Neutrophil (primary cell): Measurements from ENCODE around the gene CAMK1D.

Experiments
- H3K27ac ChIP-seq: fragments of 200-600 bp; sonication (generic); 2 replicates; pipeline ENCODE4 v1.5.1; 2016; ENCODE audit warnings: mild to moderate bottlenecking, moderate library complexity
- H3K27me3 ChIP-seq: fragments of 200-600 bp; sonication (generic); 2 replicates; pipeline ENCODE4 v1.6.0; 2016; ENCODE audit warnings: mild to moderate bottlenecking
- H3K36me3 ChIP-seq: fragments of 200-600 bp; sonication (generic); 2 replicates; pipeline ENCODE4 v1.5.1; 2017
- H3K4me1 ChIP-seq, 2 experiments: fragments of 200-600 bp in 1 of 2; sonication (generic) in 1 of 2; 1 replicate in 1 of 2; 2 replicates in 1 of 2; pipeline versions ENCODE4 v1.5.1 to v1.6.1; 2013 to 2016; ENCODE audit warnings: low read depth in 1 of 2, low read length in 1 of 2, mild to moderate bottlenecking in 1 of 2, moderate library complexity in 1 of 2; ENCODE audit not compliant: control insufficient read depth in 1 of 2, insufficient read depth in 1 of 2
- H3K4me3 ChIP-seq, 2 experiments: fragments of 200-600 bp in 1 of 2; sonication (generic) in 1 of 2; 1 replicate in 1 of 2; 2 replicates in 1 of 2; pipeline ENCODE4 v1.5.1; 2013 to 2016; ENCODE audit warnings: low read depth in 1 of 2, low read length in 1 of 2, mild to moderate bottlenecking in 1 of 2, moderate library complexity in 1 of 2
- H3K9me3 ChIP-seq: fragments of 200-600 bp; sonication (generic); 2 replicates; pipeline ENCODE4 v1.5.1; 2016
- TF ChIP-seq, protein P1 (sequence below): fragments of 200-600 bp; sonication (generic); IDR thresholded peaks from 2 replicates; pipeline ENCODE4 v1.5.1; 2016; ENCODE audit warnings: antibody characterized with exemption

The CAMK1D gene

DNA sequence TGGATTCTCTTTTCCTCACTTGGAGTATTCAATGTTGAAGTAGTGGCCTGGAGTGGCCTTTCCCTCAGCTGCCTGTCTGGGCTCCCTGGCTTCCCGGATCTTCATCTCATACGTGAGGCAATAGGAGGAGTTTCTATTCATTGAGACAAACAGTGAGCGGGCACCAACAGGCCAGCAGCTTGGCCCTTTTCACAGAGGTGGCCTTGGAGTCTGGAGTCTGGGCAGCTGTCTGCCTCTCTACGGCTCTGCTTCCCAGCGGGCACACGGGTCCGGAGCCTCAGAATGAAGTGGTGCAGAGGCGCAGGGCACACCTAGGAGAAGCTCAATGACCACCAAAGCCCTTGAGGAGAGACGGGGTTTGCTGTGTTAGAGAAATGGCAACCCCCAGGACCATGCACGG is 482.7 kb downstream of the CAMK1D start:
- H3K4me1 ChIP-seq, result no peaks in the 10 kb centered on the region

GRCh38 chr10:12833451-12833850 is 484.1 kb downstream of the CAMK1D start:
- H3K4me1 ChIP-seq, result no peaks in the 10 kb centered on the region
- H3K27me3 ChIP-seq, result no peaks in the 10 kb centered on the region

More for the DNA sequence above, 482.7 kb downstream of the CAMK1D start:
- no peak overlapping the region for H3K27ac ChIP-seq
- TF ChIP-seq, protein P1, sequence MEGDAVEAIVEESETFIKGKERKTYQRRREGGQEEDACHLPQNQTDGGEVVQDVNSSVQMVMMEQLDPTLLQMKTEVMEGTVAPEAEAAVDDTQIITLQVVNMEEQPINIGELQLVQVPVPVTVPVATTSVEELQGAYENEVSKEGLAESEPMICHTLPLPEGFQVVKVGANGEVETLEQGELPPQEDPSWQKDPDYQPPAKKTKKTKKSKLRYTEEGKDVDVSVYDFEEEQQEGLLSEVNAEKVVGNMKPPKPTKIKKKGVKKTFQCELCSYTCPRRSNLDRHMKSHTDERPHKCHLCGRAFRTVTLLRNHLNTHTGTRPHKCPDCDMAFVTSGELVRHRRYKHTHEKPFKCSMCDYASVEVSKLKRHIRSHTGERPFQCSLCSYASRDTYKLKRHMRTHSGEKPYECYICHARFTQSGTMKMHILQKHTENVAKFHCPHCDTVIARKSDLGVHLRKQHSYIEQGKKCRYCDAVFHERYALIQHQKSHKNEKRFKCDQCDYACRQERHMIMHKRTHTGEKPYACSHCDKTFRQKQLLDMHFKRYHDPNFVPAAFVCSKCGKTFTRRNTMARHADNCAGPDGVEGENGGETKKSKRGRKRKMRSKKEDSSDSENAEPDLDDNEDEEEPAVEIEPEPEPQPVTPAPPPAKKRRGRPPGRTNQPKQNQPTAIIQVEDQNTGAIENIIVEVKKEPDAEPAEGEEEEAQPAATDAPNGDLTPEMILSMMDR, result no peak
- no peaks in the 10 kb centered on the region for H3K27me3 ChIP-seq
- peaks cover 6% of the 10 kb centered on the region for H3K36me3 ChIP-seq
- H3K4me3 ChIP-seq, result no peak overlapping the region
- no peaks in the 10 kb centered on the region for H3K9me3 ChIP-seq

DNA sequence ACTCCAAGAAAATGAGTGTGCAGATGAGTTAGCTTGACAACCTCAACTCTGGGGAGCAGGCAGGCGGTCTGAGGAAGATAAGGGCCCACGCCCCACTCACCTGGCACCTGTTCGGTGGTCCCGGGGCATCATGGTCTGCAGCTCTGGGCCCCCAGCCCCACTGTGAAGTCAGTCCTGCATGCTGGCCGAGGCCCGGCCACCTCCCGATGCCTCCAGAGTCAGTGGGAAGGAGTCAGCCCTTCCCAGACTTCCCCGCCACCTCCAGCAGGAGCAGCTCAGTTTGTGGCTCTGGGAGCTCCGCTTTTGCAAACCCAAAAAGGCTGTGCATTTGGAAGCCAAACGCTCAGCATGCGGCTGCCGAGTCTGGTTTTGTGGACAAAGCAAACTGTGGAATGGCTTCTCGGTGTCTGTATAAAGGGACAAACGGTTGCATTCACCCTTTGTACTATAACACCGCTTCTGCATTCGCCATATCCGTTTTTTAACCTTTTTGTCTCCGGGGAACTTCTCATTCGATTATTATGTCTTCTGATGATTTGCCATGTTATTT is 484.8 kb downstream of the CAMK1D start:
- TF ChIP-seq, protein P1, result no peak
- Histone ChIP-seq H3K27ac (no peak overlapping the region), H3K27me3 (no peaks in the 10 kb centered on the region), H3K36me3 (peaks cover 6% of the 10 kb centered on the region), H3K4me1 (no peaks in the 10 kb centered on the region), H3K4me3 (no peak overlapping the region), H3K9me3 (no peaks in the 10 kb centered on the region)

More at GRCh38 chr10:12833451-12833850, 484.1 kb downstream of the CAMK1D start:
- peaks cover 6% of the 10 kb centered on the region for H3K36me3 ChIP-seq
- no peak overlapping the region for H3K27ac ChIP-seq
- no peak overlapping the region for H3K4me3 ChIP-seq
- no peaks in the 10 kb centered on the region for H3K9me3 ChIP-seq
- TF ChIP-seq, protein P1, result no peak

DNA sequence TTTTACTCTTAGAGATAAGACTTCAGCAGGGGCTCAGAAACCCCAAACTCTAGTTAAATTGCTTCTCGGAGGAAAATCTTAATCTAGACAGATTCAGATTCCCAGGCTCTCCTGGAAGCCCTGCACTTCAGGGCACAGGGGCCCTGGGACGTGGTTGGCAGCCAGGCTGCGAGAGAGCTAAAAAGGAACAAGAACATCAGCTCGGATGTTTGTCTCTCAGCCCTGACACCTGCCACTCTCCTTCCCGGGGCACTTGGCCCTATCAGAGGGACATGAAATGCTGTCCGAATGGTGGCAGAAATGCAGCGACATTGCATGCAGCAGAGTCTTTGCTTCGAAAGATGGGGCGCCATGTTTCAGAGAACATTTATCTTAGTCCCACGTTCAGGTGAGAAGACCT is 485.4 kb downstream of the CAMK1D start:
- TF ChIP-seq, protein P1, result no peak
- Histone ChIP-seq H3K4me3 (no peak overlapping the region), H3K9me3 (no peaks in the 10 kb centered on the region), H3K4me1 (no peaks in the 10 kb centered on the region), H3K27me3 (no peaks in the 10 kb centered on the region), H3K27ac (no peak overlapping the region), H3K36me3 (peaks cover 6% of the 10 kb centered on the region)

GRCh38 chr10:12835709-12836108 is 486.4 kb downstream of the CAMK1D start:
- no peaks in the 10 kb centered on the region for H3K9me3 ChIP-seq
- H3K27me3 ChIP-seq, result no peaks in the 10 kb centered on the region
- no peak overlapping the region for H3K4me3 ChIP-seq
- no peaks in the 10 kb centered on the region for H3K4me1 ChIP-seq
- TF ChIP-seq, protein P1, result no peak
- H3K36me3 ChIP-seq, result no peaks in the 10 kb centered on the region
- H3K27ac ChIP-seq, result no peak overlapping the region

DNA sequence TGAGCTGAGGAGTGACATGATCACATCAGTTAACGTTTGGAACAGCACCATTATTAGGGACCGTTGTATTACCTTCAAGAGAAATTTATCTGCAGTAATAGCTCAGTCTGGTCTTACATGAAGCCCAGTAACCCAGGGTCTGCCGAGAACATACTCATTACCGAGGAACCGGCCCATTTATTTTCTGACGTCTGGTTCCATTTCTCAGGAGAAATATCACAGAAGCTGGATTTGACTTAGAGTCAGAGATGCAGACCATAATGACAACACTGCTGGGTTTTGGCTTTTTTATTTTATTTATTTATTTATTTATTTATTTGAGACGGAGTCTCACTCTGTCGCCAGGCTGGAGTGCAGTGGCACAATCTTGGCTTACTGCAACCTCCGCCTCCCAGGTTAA is 489.0 kb downstream of the CAMK1D start:
- TF ChIP-seq, protein P1, result no peak
- no peak overlapping the region for H3K27ac ChIP-seq
- no peaks in the 10 kb centered on the region for H3K4me1 ChIP-seq
- H3K36me3 ChIP-seq, result no peaks in the 10 kb centered on the region
- no peak overlapping the region for H3K4me3 ChIP-seq
- no peaks in the 10 kb centered on the region for H3K27me3 ChIP-seq
- H3K9me3 ChIP-seq, result no peaks in the 10 kb centered on the region
